ENCODE data around the gene HVCN1. TPM values are rescaled to one million over a fixed set of nuclear protein-coding genes. Genes with fewer than 3 reads are reported as not detected.
"Not testable (repeated sequence)": the region's sequence is repeated elsewhere in the genome, so short reads cannot be mapped to it uniquely, and the experiment has no call there.

HVCN1 gene, protein sequence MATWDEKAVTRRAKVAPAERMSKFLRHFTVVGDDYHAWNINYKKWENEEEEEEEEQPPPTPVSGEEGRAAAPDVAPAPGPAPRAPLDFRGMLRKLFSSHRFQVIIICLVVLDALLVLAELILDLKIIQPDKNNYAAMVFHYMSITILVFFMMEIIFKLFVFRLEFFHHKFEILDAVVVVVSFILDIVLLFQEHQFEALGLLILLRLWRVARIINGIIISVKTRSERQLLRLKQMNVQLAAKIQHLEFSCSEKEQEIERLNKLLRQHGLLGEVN
- total RNA-seq: 10.4 TPM
- long read RNA-seq, transcript HVCN1-201 (8 exons, 1,634 nt): major isoform, 6 of 14 reads
- long read RNA-seq, partial matches to known transcripts: 2 of 14 reads
- long read RNA-seq, other reads (novel, unspliced or antisense): 6 of 14 reads

DNA sequence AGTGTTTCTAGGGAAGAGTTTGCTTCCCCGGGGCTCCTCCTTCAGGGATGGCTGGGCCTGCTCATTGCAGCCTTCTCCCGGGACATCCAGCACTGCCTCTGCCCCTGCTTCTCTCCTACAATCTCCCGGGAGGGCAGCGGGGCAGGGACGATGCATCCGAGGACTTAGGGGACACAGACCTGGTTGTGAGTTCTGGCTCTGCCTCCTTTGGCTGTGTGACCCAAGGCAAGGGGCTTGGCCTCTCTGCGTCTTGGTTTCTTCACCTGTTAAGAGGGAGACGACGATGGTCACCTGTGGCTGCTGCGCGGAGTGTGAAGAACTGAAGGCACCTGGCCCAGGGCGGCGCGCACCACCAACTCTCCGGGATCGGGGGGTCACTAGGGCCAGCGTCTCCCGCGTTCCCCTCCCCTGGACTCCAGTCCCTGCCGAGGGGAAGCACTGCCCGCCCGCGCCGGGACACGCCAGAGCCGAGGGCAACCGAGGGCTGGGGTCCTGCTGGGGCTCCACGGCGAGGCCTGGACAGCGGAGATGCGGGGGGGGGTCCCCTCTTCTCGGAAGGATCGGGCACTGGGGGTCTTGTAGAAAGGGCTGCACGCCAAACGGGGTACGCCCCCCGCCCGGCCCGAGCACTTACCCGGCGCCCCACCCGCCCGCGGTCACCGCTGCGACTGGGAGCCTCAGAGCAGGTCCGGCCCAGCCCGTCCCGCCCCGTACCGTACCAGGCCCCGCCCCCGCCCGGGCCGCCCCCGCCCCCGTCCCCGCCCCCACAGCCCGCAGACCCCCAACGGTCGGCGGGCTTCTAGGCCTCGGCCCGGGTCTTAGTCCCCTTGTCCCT lies at the start of gene HVCN1:
HVCN1 (minus strand) TSS at position 670 of the 835 bp plus-strand sequence. CDS start 5,870 bp downstream, outside the sequence.
- ATAC-seq (peak; percentile 94), DNase-seq (peak; percentile 79)
- intact Hi-C loops (cut with micrococcal nuclease): no loop called here

DNA sequence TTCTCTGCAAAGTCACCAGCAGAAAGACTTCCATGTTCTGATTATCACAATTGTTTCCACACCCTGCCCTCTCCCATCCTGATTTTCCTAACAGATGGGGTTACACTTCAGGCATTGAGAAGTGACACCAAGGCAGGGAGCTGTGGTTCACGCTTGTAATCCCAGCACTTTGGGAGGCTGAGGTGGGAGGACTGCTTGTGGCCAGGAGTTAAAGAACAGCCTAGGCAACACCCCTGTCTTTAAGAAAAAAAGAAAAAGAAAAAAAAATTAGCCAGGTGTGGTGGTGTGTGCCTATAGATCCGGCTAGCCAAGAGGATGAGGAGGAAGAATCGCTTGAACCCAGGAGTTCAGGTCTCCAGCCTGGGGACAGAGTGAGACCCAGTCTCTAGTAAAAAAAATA lies 48.6 kb upstream of the HVCN1 start:
- DNase-seq (no peak), ATAC-seq (no peak)
- intact Hi-C loops (cut with micrococcal nuclease): no loop called here

DNA sequence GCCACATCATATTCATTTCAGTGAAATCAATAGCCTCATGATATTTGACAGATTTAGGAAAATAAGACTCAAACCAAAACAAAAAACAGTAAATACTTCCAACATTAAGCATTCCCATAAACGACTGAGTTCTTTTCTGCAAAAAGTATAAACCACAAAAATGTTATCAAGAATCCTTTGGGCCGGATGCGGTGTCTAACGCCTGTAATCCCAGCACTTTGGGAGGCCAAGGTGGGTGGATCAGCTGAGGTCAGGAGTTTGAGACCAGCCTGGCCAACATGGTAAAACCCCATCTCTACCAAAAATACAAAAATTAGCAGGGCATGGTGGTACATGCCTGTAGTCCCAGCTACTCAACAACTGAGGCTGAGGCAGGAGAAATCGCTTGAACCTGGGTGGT lies 48.1 kb upstream of the HVCN1 start:
- ATAC-seq; intact Hi-C loops (cut with micrococcal nuclease); DNase-seq: not testable (repeated sequence)

DNA sequence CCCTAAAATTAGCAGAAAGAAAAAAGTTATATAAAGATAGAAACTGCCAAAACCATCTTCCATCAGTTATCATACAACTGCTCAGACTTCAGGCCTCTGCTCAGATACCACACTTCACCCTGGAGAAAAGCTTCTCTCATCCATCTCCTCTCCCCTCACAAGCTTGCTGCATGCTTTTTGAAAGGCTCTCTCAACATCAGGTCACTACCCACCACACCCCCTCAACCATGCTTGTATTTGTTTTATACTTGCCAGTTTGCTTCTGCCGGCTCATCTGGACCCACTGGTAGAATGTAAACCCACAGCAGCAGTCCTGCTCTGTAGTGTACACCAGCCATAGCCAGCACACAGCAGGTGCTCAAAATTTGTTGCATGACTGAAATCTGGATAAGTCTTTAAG lies 45.0 kb upstream of the HVCN1 start:
- ATAC-seq (no peak), DNase-seq (no peak)
- intact Hi-C loops (cut with micrococcal nuclease): no loop called here

DNA sequence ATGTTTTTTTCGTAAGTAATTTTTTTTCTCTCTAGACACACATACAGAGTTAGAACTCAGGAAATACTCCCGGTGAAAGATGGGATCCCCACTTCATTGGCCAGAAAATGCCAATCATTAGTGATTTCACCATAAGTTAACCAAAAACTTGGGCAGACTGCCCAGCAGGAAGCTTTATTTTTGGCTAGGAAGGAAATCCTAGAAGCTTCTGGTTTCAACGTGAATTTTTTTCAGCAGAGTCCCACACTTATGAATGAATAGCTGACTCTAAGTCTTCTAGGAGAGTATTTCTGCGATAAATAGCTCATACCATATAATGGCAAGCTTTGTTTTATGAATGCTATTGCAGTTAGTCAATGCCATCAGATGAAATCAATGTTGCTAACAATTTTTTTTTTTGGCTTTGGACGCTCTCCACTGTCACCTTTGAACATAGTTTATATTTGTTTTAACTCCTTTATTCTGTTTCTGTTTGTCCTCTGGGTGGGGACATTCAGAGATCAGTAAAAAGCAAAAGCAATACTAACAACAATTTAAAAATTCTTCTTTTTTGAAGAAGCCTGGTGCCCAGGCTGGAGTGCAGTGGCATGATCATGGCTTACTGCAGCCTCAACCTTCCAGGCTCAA lies 44.3 kb upstream of the HVCN1 start:
- intact Hi-C loops (cut with micrococcal nuclease): no loop called here
- ATAC-seq (peak; percentile 18), DNase-seq (no peak)

DNA sequence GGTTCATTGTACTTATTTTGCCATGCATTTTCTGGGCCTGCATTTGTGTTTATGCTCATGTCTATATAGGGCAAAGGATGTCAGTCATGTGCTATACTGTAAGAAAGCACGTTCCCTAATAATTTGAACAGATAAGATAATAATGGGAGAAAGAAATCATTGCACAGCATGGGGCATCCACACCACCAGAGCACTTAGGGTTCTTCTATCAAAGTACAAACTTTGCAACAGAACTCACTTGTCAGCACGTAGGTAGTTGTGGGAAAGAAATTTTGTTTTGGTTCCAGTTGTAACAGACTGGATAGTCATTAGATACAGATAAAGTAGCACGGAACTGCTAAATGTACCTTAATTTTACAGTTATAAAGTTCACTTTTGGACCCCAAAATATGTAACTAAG lies 43.7 kb upstream of the HVCN1 start:
- ATAC-seq (peak; percentile 57), DNase-seq (no peak)
- intact Hi-C loops (cut with micrococcal nuclease): no loop called here

DNA sequence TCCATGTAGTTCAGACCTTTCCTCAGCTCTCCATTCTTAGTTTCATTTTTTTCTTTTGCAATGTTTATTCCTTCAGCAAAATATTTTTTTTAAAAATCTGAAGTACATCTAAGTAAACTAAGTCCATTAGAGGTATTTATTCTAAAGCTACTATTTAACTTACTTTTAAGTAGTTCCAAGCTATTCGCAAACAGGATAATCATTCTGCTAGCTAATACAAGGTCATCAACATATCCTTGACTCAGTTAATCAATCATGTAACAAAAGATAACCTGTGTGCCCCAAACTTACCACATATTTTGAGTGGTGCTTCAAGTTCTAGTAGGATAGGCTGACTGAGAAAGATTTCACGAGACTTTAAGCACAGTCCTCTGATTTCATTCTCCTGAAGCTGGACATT lies 42.6 kb upstream of the HVCN1 start:
- no peak for ATAC-seq
- no peak for DNase-seq
- intact Hi-C loops (cut with micrococcal nuclease): no loop called here

DNA sequence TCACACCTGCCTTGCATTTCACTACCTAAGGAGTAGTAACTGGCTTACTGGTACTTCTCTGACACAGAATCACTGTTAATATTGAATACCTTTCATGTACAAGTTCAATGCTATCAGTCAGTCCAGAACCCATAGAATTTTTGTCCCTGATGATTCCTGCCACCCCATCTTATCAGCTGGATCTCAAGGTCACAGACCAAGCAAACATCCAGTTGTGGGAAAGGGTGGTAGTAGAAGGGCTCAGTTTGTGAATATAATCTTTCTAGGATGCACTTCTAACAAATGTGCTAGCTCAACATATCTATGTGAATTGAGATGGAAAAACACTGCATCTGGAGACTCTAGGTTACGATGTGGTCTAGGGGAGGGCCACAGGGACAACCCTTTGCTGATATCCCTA lies 39.7 kb upstream of the HVCN1 start:
- ATAC-seq (no peak), DNase-seq (no peak)
- intact Hi-C loops (cut with micrococcal nuclease): no loop called here

DNA sequence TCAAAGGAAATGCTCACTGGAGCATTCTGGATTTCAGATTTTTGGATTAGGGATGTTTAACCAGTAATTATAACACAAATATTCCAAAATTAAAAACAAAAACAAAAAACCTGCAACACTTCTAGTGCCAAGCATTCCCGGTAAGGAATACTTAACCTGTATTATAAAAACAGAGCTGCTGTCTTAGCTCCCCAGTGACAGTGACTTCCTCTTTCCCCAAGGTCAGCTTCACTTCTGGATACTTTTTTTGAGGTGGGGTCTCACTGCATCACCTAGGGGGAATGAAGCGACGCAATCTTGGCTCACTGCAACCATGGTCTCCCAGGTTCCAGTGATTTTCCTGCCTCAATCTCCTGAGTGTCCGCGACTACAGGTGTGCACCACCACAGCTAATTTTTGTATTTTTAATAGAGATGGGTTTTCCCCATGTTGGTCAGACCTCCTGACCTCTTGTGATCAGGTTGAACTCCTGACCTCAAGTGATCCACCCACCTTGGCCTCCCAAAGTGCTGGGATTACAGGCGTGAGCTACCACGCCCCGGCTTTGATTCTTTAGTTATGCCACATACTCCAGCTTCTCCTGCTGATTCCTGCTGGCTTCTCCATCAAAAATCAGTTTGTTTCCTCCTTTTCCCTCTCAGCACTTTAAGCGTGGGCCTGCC lies 37.9 kb upstream of the HVCN1 start:
- intact Hi-C loops (cut with micrococcal nuclease): no loop called here
- DNase-seq: no peak
- ATAC-seq: no peak

DNA sequence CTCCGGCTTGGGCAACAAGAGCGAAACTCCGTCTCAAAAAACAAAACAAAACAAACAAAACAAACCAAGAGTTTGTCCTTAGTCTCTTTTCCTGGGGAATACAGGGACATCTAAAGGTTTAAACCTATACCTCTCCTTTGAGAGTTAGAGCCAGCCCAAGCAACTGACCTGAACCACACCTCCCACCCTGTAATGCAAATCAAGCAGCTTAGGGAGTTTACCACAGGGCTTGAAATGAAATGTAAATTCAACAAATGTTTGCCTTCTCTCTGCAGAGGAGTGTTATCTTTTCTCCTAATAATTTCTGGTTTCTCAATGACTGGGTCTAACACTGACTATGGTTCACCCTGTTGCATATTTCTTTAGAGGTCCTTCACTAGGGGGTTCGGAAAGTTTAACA lies 37.1 kb upstream of the HVCN1 start:
- intact Hi-C loops (cut with micrococcal nuclease): no loop called here
- ATAC-seq (no peak), DNase-seq (no peak)

DNA sequence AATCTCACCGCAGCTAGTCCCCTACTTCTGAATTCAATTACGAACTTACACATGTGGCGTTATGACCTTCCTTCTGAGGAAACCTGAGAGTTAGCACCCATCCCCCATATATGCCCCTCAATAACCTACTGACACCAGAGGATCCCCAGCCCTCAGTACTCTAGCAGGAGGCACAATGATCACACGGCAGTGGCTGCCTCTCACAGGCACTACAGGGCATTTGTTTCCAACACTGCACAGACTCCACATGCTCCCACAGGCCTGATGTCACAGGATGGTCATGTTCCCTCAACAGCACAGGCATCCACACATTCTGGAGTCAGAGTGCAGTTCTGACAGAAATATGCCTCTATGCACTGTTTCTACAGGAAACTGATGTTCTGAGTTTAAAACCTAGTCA lies 36.4 kb upstream of the HVCN1 start:
- ATAC-seq: no peak
- DNase-seq: no peak
- intact Hi-C loops (cut with micrococcal nuclease): no loop called here

DNA sequence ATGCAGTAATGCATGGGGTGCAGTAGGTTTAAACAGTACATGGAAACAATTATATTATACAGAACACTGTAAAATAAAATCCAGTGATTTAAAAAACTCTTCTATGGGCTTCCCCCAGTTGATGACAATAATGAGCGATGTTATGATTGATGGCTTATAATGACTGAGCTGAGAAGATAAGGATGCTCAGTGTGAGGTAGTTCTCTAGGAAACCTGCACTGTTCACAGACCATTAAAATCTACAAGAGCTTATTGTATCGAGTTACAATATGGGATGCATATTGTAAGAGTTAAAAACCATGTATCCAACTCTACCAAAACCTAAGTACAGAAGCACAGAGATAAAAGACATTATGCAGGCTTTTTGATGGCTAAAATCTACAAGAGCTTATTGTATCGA lies 34.0 kb upstream of the HVCN1 start:
- ATAC-seq; intact Hi-C loops (cut with micrococcal nuclease); DNase-seq: not testable (repeated sequence)

DNA sequence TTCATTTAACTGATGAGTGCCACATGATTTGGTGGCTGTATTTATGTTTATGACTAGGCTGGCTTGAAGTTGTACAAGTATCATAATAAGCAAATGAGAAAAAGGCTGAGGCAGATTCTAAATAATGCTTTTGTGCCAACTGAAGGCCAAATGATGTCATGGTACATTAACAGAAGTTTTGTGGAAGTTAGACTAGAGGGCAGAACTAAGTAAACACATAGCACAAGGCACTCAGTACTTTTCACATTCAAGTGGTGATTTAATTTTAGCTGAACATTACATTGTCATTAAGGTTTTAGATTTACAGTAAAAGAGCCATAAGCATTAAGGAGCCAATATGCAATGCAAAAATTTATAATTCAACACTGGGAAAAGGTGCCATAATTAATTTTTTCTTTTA lies 32.7 kb upstream of the HVCN1 start:
- DNase-seq: no peak
- no peak for ATAC-seq
- intact Hi-C loops (cut with micrococcal nuclease): no loop called here

DNA sequence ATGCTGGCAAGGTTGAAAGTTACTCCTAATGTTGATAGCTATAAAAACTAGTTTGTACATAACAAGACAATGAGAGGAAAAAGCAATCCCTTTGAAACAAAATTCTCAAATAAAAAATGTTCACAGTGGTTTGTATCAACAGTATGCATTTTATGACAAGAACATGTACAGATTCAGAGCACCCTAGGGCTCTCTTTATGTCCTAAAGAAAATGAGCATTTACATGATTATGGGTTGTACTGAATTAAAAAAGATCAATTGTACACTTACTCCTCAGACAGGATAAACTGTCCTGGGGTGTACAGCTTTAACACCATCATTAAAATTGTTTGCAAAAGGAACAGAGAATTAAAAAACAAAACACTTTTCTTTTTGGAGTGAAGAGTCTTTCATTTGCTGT lies 31.6 kb upstream of the HVCN1 start:
- ATAC-seq: no peak
- intact Hi-C loops (cut with micrococcal nuclease): no loop called here
- DNase-seq: no peak

DNA sequence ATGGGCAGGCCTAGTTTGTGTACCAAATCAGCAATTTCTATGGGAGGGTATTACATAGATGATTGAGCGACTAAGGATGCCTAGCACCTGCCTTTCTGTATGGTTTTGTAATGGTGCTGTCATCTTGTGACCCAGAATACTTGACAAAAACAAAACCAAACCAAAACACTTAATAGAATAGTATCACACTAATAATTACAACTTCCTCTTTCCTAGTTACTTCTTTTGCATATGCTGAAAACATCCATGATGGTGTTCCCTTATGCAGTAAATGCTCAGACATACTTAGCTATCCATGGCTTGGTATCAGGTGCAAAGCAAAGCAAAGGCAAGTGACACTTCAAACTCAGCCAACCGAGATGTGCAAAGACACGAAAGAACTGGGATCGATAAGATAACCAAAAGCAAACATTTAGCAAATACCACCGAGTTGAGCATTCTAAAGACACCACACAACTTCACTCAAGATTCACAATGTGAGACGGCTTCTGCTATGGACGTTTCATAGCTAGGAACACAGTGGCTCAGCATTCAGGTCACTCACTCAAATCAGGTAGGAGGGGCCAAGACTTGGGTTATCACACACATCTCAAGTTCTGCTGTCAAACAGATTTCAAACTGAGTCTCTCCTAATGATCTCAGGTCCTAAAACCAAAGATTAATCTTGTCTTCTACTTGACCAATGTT lies 29.4 kb upstream of the HVCN1 start:
- intact Hi-C loops (cut with micrococcal nuclease): no loop called here
- ATAC-seq (no peak), DNase-seq (no peak)

DNA sequence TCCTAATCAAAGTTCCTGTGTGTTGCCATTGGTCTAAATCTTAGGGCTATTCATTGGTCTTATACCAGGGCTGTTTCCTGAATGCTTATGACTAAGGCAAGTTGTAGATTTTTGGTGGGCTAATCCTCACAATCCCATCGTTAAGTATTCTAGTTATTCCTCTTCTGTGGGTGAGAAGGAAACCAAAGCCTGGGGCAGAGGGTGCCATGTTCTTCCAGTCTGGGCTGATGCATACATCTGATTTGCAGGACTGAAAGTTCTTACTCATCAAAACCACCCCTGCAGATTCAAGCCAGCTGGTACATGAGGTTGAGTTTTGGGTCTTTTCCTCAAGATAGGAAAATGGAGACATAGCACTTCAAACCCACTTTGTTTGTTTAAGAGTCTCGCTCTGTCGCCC lies 28.1 kb upstream of the HVCN1 start:
- no peak for DNase-seq
- no peak for ATAC-seq
- intact Hi-C loops (cut with micrococcal nuclease): no loop called here

DNA sequence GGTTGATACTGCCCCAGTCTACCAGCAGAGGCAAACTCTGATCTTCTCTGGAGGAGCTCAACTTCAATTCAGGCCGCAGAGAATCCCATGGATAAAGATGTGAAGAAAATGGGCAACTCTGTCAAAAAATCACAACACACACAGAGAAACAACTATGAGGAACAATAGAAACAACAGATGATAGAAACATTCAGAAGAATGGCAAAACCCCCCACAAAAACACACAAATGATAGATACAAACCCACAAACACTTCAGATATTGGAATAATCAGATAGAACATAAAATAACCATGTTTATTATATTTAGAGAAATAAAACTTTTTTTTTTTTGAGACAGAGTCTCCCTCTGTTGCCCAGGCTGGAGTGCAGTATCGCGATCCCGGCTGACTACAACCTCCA lies 20.0 kb upstream of the HVCN1 start:
- ATAC-seq (no peak), DNase-seq (no peak)
- intact Hi-C loops (cut with micrococcal nuclease): no loop called here

DNA sequence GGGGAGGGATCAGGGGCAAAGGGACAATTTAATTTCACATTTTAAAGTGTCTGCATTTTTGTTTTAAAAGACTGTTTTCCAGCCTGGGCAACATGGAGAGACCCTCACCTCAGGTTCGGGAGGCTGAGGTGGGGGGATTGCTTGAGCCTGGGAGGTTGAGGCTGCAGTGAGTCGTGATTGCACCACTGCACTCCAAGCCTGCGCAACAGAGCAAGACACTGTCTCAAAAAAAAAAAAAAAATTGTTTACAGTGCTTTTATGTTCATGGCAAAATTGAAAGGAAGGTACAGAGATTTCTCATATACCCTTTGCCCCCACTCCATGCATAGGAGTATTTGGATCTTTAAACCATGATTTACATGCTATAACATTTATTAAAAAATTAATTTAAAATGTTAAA lies 16.4 kb upstream of the HVCN1 start:
- ATAC-seq (no peak), DNase-seq (no peak)
- intact Hi-C loops (cut with micrococcal nuclease): no loop called here

DNA sequence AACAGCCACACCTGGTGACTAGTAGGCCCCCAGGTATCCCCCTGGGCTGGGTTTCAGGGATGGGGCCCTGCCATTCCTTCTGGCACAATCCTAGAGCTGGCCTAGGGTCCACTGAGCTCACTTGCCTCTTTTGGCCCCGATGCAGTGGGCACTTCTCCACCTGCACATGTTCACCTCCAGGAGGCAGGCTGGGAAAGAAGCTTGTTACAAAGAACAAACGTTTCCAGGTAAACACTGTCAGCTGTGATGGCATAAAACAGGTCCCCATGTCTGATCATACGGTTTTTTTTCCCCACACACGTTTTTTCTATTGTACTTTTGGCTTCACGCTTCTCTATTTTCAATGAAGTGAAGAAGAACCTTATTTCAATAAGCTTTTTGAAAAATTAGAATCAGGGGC lies 15.8 kb upstream of the HVCN1 start:
- ATAC-seq (no peak), DNase-seq (no peak)
- intact Hi-C loops (cut with micrococcal nuclease): no loop called here
